Measurements from ENCODE around the gene MBD4.
"Not testable (repeated sequence)": the region's sequence is repeated elsewhere in the genome, so short reads cannot be mapped to it uniquely, and the experiment has no call there.

The MBD4 gene

GRCh38 chr3:129439817-129440617 lies at the start of gene MBD4, which contains the start of gene IFT122:
MBD4 (minus strand) TSS chr3:129439948; CDS start chr3:129439833, 115 bp downstream.
IFT122 (plus strand) TSS chr3:129440224; CDS start chr3:129440331, 107 bp downstream.
- DNase-seq, result peak; percentile 100

- DNase-seq, result not testable (repeated sequence)
These were observed 49.5 kb upstream of the MBD4 start for GRCh38 chr3:129489258-129489657.

DNA sequence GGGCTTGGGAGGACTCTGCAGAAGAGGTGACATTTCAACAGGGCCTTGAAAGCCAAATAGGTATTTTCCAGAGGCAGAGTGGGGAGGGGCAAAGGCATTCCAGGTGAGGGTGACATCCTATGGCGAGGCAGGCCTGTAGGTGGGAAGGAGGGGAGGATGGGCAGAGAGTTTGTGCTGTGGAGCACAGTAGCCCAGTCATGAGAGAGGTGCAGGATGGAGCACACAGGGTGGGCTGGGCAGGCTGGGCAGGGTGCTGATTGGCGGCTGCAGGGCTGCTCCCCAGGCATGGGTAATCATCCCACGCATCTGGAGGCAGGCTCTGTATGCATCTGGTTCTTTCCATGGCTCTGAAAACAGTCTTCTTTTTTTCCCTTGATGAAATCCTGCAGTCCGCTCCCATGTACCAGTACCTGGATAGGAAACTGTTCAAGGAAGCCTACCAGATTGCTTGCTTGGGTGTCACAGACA lies 48.2 kb upstream of the MBD4 start:
- DNase-seq, result not testable (repeated sequence)

- DNase-seq, result no peak
These were observed 47.6 kb upstream of the MBD4 start for GRCh38 chr3:129487183-129487867.

- DNase-seq, result no peak
These were observed 46.9 kb upstream of the MBD4 start for GRCh38 chr3:129486664-129487035.

DNA sequence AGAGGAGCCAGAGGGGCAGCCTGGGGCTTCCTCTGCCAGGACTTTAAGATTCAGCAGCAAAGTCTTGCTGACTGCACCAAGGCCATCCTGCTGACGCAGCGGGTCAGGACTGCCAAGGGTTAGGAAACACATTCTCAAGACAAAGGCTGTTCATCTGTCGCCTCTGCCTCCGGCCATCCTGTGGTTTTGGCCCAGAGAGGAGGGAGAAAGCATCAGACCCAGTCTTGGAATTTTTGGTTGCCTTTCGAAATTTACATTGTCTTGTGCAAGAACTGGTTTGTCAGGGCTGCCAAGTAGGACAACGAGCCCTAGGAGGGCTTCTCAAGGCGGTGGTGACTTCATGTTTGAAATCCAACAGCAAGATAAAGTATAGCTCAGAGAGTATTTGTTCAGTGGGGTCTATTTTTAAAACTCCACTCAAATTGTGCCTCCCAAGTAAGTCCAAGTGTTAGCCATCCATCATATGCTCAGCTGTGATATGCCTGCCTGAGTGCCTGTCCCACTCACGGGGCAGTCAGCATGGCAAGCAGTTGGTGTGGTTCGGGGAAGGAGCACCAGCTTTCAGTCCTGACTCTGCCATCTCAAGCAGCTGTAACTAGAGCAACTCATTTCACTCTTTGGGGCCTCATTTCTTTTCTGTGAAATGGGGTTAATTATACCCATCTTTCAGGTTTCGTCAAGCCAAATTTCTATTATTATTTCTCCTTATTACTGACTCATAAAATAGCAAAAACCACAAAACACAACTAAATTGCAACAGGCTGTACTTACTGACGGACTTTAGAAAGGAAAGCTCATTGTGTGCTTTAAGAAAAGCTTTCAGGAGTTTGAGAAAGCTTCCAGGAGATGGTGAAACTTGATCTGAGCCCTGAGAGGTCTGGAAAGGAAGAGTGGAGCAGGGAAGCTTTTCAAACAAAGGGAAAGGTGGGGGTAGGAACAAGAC lies 46.2 kb upstream of the MBD4 start:
- peak; percentile 74 for DNase-seq

DNA sequence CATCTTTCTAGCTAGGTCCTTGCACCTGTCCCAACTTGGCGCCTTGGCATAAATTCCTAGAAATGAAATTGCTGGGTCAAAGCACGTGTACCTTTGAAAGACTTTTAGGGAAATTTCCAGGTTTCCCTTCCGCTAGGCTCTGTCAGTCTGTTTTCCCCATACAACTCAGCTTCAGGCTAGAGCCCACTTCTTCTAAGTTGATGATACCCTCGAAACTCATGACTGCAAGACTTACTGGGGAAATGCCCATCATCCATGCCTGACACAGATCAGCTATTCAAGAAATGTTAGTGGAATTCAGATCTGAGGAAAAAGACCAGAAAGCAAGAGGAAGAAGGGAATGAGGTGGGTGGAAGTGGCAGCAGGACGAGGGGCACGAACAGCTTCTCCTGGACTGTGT lies 45.4 kb upstream of the MBD4 start:
- DNase-seq, result not testable (repeated sequence)

- no peak for DNase-seq
These were observed 44.1 kb upstream of the MBD4 start for GRCh38 chr3:129483870-129484269.

DNA sequence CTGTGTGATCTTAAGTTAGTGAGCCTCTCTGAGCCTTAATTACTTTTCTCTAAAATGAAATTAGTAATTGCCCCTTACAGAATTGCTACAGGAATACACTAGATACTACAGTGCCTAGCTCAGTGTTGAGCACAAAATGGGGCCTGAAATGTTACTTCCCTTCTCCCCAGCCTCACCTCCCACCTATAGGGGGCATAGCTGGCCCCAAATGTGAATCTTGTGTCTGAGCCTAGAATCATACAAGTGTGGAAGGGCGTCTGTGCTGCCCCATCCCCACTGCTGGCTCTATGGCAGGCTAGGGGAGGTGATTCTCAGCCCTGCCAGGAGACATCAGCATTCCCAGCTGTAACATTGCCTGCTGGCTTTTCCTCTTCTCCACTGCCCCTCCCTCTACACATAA lies 43.0 kb upstream of the MBD4 start:
- no peak for DNase-seq

DNA sequence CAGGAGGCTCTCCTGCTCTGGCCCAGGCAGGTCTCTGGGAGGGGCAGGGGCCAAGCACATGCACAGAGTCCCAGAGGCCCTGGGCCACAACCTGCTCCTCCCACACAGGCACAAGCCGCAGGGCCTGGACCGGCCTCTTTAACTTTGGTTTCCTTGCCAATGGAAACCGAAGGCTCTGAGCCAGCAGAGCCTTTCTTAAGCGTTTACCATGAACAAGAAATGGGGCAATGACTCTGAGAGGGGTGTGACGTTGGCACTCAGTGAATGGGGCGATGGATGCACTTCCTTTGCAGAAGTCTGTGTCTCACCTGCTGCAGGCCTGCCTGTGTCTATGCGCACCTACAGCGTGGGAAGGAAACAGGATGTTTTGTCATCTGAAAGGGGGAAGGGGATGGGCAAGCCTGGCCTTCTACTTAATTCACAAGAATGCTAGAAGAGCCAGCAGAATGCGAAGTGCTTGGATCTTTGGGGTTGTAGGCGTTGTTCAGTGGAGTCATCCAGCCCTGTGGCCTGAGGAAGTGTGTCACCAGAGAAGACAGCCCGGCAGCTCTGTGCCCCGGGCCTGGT lies 42.1 kb upstream of the MBD4 start:
- DNase-seq, result no peak

- DNase-seq, result not testable (repeated sequence)
These were observed 41.5 kb upstream of the MBD4 start for GRCh38 chr3:129481225-129481765.

GRCh38 chr3:129476586-129476985 lies 36.8 kb upstream of the MBD4 start:
- DNase-seq, result no peak

DNA sequence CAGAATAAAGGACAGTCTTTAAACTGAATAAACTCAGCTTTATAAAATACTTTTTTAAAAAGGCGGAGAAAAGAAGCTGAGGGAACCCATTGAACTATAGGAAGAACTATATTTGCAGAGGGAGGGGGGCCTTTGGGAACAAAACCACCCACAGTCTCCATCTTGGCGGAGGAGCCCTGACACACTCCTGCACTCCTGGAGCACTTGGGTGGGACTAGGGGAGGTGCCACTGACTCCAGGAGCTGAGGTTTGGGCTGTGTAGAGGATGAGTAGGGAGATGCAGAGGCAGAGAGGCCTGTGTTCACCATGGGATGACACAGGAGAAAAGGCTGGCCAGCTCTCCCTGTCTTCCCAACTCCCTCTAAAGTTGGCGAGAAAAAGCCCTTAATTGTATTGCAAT lies 36.1 kb upstream of the MBD4 start:
- DNase-seq, result no peak

- no peak for DNase-seq
These were observed 35.4 kb upstream of the MBD4 start for GRCh38 chr3:129474984-129475804.

GRCh38 chr3:129473769-129474152 lies 34.0 kb upstream of the MBD4 start:
- no peak for DNase-seq

GRCh38 chr3:129473067-129473768 lies 33.5 kb upstream of the MBD4 start:
- DNase-seq, result no peak

- DNase-seq, result no peak
These were observed 31.1 kb upstream of the MBD4 start for GRCh38 chr3:129470861-129471260.

DNA sequence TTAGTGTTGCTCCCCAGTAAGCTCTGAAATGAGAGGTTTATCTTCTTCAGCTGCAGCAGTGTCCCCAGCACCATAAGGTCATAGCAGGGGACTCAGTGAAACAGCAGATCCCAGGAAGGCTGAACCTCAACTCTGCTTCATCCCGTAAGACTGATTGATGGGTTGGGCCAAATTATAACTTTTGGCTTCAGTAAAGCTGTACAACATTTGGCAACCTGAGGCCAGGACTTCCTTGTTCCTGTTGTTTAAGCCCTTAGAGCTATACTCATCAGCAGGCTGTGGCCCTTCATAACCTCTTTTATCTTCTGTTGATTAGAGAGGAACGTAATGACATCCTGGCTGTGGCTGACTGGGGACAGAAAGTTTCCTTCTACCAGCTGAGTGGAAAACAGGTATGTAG lies 29.3 kb upstream of the MBD4 start:
- DNase-seq, result no peak

GRCh38 chr3:129467932-129468331 lies 28.2 kb upstream of the MBD4 start:
- DNase-seq, result no peak

GRCh38 chr3:129463716-129464115 lies 24.0 kb upstream of the MBD4 start:
- no peak for DNase-seq

DNA sequence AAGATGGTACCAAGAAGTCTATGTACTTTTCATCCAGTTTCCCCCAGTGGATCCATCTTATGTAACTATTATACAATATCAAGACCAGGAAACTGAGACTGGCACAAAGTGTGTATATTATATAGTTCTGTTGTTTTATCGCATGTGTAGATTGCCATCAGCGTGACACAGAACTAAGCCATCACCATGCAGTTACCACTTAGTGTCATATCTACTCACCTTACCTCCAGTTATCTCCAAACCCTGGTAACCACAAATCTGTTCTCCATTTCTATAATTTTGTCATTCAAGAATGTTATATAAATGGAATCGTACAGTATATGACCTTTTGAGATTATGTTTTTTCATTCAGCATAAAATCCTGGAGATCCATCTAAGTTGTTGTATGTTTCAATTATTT lies 23.3 kb upstream of the MBD4 start:
- DNase-seq, result no peak

All from amniotic stem cell (primary cell).